ENCODE data around the gene BBS12. TPM values are rescaled to one million over a fixed set of nuclear protein-coding genes. Genes with fewer than 3 reads are reported as not detected.

The BBS12 gene
- total RNA-seq, 1 donor from 2014 or later: 1.7 TPM

- intact Hi-C loops (cut with micrococcal nuclease): loop anchor here (10.0 kb wide), 1 partner anchor 137 kb away; no protein-coding TSS in a partner anchor
These were observed 20.6 kb upstream of the BBS12 start for GRCh38 chr4:122711919-122712318.

- intact Hi-C loops (cut with micrococcal nuclease): loop anchor here (10.0 kb wide), 1 partner anchor 138 kb away; no protein-coding TSS in a partner anchor
These were observed 19.7 kb upstream of the BBS12 start for GRCh38 chr4:122712782-122713181.

- intact Hi-C loops (cut with micrococcal nuclease): loop anchor here (5.0 to 10.0 kb wide), 4 partner anchors 53 to 763 kb away; partner anchors contain the start of genes NUDT6 and TRPC3
These were observed 17.3 kb upstream of the BBS12 start for GRCh38 chr4:122715221-122715620.

- intact Hi-C loops (cut with micrococcal nuclease): loop anchor here (1.0 to 10.0 kb wide), 7 partner anchors 15 to 816 kb away; partner anchors contain the start of genes BBS12, NUDT6 and TRPC3
These were observed 15.6 kb upstream of the BBS12 start for GRCh38 chr4:122716825-122717448.

- intact Hi-C loops (cut with micrococcal nuclease): loop anchor here (5.0 to 10.0 kb wide), 4 partner anchors 56 to 766 kb away; partner anchors contain the start of genes NUDT6 and TRPC3
These were observed 14.2 kb upstream of the BBS12 start for GRCh38 chr4:122718281-122718680.

GRCh38 chr4:122722256-122722655 lies 10.2 kb upstream of the BBS12 start:
- intact Hi-C loops (cut with micrococcal nuclease): no loop called here

- intact Hi-C loops (cut with micrococcal nuclease): no loop called here
These were observed 3.6 kb upstream of the BBS12 start for GRCh38 chr4:122728856-122729255.

GRCh38 chr4:122731676-122732075 lies 828 bp upstream of the BBS12 start:
- intact Hi-C loops (cut with micrococcal nuclease): loop anchor here (1.0 to 10.0 kb wide), 11 partner anchors 14 to 1034 kb away; partner anchors contain the start of genes ANXA5, BBS7, BLTP1 and CCNA2

- intact Hi-C loops (cut with micrococcal nuclease): loop anchor here (2.0 to 10.0 kb wide), 4 partner anchors 13 to 1036 kb away; partner anchors contain the start of genes ANXA5, SPRY1 and TRPC3
These were observed 1.2 kb downstream of the BBS12 start for GRCh38 chr4:122733787-122734120.

GRCh38 chr4:122739174-122739573 lies 6.7 kb downstream of the BBS12 start:
- intact Hi-C loops (cut with micrococcal nuclease): loop anchor here (10.0 kb wide), 1 partner anchor 656 kb away; the partner anchor contains the start of gene SPRY1

- intact Hi-C loops (cut with micrococcal nuclease): no loop called here
These were observed 10.7 kb downstream of the BBS12 start for GRCh38 chr4:122742933-122743829.

GRCh38 chr4:122744229-122744628 lies 11.7 kb downstream of the BBS12 start:
- intact Hi-C loops (cut with micrococcal nuclease): no loop called here

- intact Hi-C loops (cut with micrococcal nuclease): loop anchor here (2.0 kb wide), 1 partner anchor 14 kb away; the partner anchor contains the start of gene BBS12
These were observed 14.0 kb downstream of the BBS12 start for GRCh38 chr4:122746485-122746965.

- intact Hi-C loops (cut with micrococcal nuclease): loop anchor here (2.0 kb wide), 1 partner anchor 14 kb away; the partner anchor contains the start of gene BBS12
These were observed 14.6 kb downstream of the BBS12 start for GRCh38 chr4:122747068-122747467.

GRCh38 chr4:122747883-122748282 lies 15.4 kb downstream of the BBS12 start:
- intact Hi-C loops (cut with micrococcal nuclease): loop anchor here (2.0 kb wide), 1 partner anchor 15 kb away; the partner anchor contains the start of gene BBS12

GRCh38 chr4:122749704-122750454 lies 17.4 kb downstream of the BBS12 start:
- intact Hi-C loops (cut with micrococcal nuclease): loop anchor here (10.0 kb wide), 1 partner anchor 1515 kb away; no protein-coding TSS in a partner anchor

- intact Hi-C loops (cut with micrococcal nuclease): loop anchor here (5.0 to 10.0 kb wide), 2 partner anchors 167 to 1509 kb away; partner anchors contain the start of gene NUDT6
These were observed 23.2 kb downstream of the BBS12 start for GRCh38 chr4:122755675-122756074.

- intact Hi-C loops (cut with micrococcal nuclease): loop anchor here (1.0 to 10.0 kb wide), 3 partner anchors 164 to 1507 kb away; partner anchors contain the start of gene NUDT6
These were observed 25.5 kb downstream of the BBS12 start for GRCh38 chr4:122758033-122758432.

GRCh38 chr4:122759639-122760310 lies 27.3 kb downstream of the BBS12 start:
- intact Hi-C loops (cut with micrococcal nuclease): loop anchor here (5.0 to 10.0 kb wide), 3 partner anchors 68 to 1505 kb away; partner anchors contain the start of genes FGF2 and NUDT6

GRCh38 chr4:122762520-122762919 lies 30.0 kb downstream of the BBS12 start:
- intact Hi-C loops (cut with micrococcal nuclease): loop anchor here (5.0 kb wide), 1 partner anchor 65 kb away; the partner anchor contains the start of gene FGF2

All from T-helper 2 cell treated with Interferon-gamma antibody and Interleukin-4, amounts not matched to agents 100 ng/mL and 5 ng/mL, for 36 hours (primary cell).